Ascending aorta (tissue), 2 donors: ENCODE data around the gene DUSP22. TPM values are rescaled to one million over a fixed set of nuclear protein-coding genes. Genes with fewer than 3 reads are reported as not detected.

Experiments used
- DNase-seq, 2 donors: peaks; one replicate each; pipeline ENCODE4 v3.0.0-alpha.2; 2019; ENCODE audit warnings: low spot score in 2 of 2
- H3K27ac ChIP-seq, 2 donors: fragments of 200-600 bp; sonication (generic); one replicate each; pipeline ENCODE4 v1.5.1; 2016 to 2017; ENCODE audit warnings: mild to moderate bottlenecking in 1 of 2
- H3K27me3 ChIP-seq: fragments of 200-600 bp; sonication (generic); one replicate; pipeline ENCODE4 v1.5.1; 2017
- H3K36me3 ChIP-seq, 2 donors: fragments of 200-600 bp; sonication (generic); one replicate each; pipeline ENCODE4 v1.5.1; 2016
- H3K4me1 ChIP-seq, 2 donors: fragments of 200-600 bp; sonication (generic); one replicate each; pipeline ENCODE4 v1.5.1; 2016 to 2017; ENCODE audit warnings: mild to moderate bottlenecking in 1 of 2
- H3K4me3 ChIP-seq, 2 donors: fragments of 200-600 bp; sonication (generic); one replicate each; pipeline ENCODE4 v1.5.1; 2016 to 2017; ENCODE audit warnings: mild to moderate bottlenecking in 1 of 2
- H3K9me3 ChIP-seq, 2 donors: fragments of 200-600 bp; sonication (generic); one replicate each; pipeline ENCODE4 v1.5.1; 2016
- CTCF ChIP-seq, 3 experiments: fragments of 200-600 bp in 2 of 3; fragments of 450-650 bp in 1 of 3; sonication (generic) in 2 of 3; IDR thresholded peaks; one replicate each; pipeline ENCODE4 v1.5.1; 2016 to 2019; ENCODE audit warnings: antibody characterized with exemption in 3 of 3, mild to moderate bottlenecking in 1 of 3, moderate library complexity in 1 of 3
- intact Hi-C: fragments of 100-400 bp; cut with DNase I; formaldehyde crosslinking; loops from one replicate; pipeline ENCODE4 v1.15.1; 2023
- total RNA-seq: library from RNA; depleted of rRNA; stranded (reverse); fragments of >200 nt; gene quantifications from one replicate; pipeline ENCODE4 v1.1.0, GENCODE V29; 2016

The DUSP22 gene
- total RNA-seq, 1 donor from 2014 or later, result 216 TPM

- TF ChIP-seq CTCF (IDR thresholded peaks at IDR 0.05), result no peak
- Histone ChIP-seq H3K27ac (no peak overlapping the region), H3K4me3 (no peak overlapping the region), H3K27me3 (no peaks in the 10 kb centered on the region), H3K36me3 (no peaks in the 10 kb centered on the region), H3K4me1 (peaks cover 3 to 8% of the 10 kb centered on the region in 2 donors), H3K9me3 (no peaks in the 10 kb centered on the region)
- DNase-seq, result no peak
- intact Hi-C loops, result no loop called here
Observed at GRCh38 chr6:326896-327537, 34.7 kb downstream of the DUSP22 start.

GRCh38 chr6:327538-328116 is 35.3 kb downstream of the DUSP22 start:
- TF ChIP-seq CTCF (IDR thresholded peaks at IDR 0.05), result no peak
- no peaks in the 10 kb centered on the region for H3K27me3 ChIP-seq
- DNase-seq, result no peak
- intact Hi-C loops, result no loop called here
- no peak overlapping the region for H3K27ac ChIP-seq
- peaks cover 3 to 8% of the 10 kb centered on the region in 2 donors for H3K4me1 ChIP-seq
- H3K4me3 ChIP-seq, result no peak overlapping the region
- H3K9me3 ChIP-seq, result no peaks in the 10 kb centered on the region
- no peaks in the 10 kb centered on the region for H3K36me3 ChIP-seq

- Histone ChIP-seq H3K4me3 (no peak overlapping the region), H3K4me1 (peaks cover 3 to 8% of the 10 kb centered on the region in 2 donors), H3K36me3 (no peaks in the 10 kb centered on the region), H3K9me3 (no peaks in the 10 kb centered on the region), H3K27ac (no peak overlapping the region), H3K27me3 (no peaks in the 10 kb centered on the region)
- peak in 1 of 2 donors; percentile 82 for DNase-seq
- no peak for TF ChIP-seq CTCF (IDR thresholded peaks at IDR 0.05)
- intact Hi-C loops, result no loop called here
Observed at GRCh38 chr6:328136-328670, 35.9 kb downstream of the DUSP22 start.

- Histone ChIP-seq H3K4me3 (no peak overlapping the region), H3K27me3 (no peaks in the 10 kb centered on the region), H3K27ac (no peak overlapping the region), H3K9me3 (no peaks in the 10 kb centered on the region), H3K4me1 (peaks cover 3 to 8% of the 10 kb centered on the region in 2 donors), H3K36me3 (no peaks in the 10 kb centered on the region)
- DNase-seq, result no peak
- intact Hi-C loops, result no loop called here
- TF ChIP-seq CTCF (IDR thresholded peaks at IDR 0.05), result no peak
Observed at GRCh38 chr6:328924-329323, 36.6 kb downstream of the DUSP22 start.

- Histone ChIP-seq H3K27ac (no peak overlapping the region), H3K4me3 (no peak overlapping the region), H3K27me3 (no peaks in the 10 kb centered on the region), H3K9me3 (no peaks in the 10 kb centered on the region), H3K4me1 (peaks cover 3 to 8% of the 10 kb centered on the region in 2 donors), H3K36me3 (no peaks in the 10 kb centered on the region)
- TF ChIP-seq CTCF (IDR thresholded peaks at IDR 0.05), result no peak
- no peak for DNase-seq
- intact Hi-C loops, result no loop called here
Observed at GRCh38 chr6:329888-330691, 37.8 kb downstream of the DUSP22 start.
